ENCODE measurements around the gene DNAJC18.
"Not testable (repeated sequence)": the region's sequence is repeated elsewhere in the genome, so short reads cannot be mapped to it uniquely, and the experiment has no call there.

DNAJC18 gene

GRCh38 chr5:139426203-139426885 lies 13.0 kb downstream of the DNAJC18 start:
- no peak for DNase-seq (ENCODE audit: low read depth in 2 of 2)

GRCh38 chr5:139425497-139425896 lies 13.8 kb downstream of the DNAJC18 start:
- DNase-seq (ENCODE audit: low read depth in 2 of 2) = no peak

- DNase-seq (ENCODE audit: low read depth in 2 of 2) = no peak
These were observed 16.9 kb downstream of the DNAJC18 start for GRCh38 chr5:139422307-139422893.

GRCh38 chr5:139419226-139420192 lies 19.8 kb downstream of the DNAJC18 start:
- no peak for DNase-seq (ENCODE audit: low read depth in 2 of 2)

GRCh38 chr5:139418793-139419192 lies 20.5 kb downstream of the DNAJC18 start:
- DNase-seq (ENCODE audit: low read depth in 2 of 2) = no peak

DNA sequence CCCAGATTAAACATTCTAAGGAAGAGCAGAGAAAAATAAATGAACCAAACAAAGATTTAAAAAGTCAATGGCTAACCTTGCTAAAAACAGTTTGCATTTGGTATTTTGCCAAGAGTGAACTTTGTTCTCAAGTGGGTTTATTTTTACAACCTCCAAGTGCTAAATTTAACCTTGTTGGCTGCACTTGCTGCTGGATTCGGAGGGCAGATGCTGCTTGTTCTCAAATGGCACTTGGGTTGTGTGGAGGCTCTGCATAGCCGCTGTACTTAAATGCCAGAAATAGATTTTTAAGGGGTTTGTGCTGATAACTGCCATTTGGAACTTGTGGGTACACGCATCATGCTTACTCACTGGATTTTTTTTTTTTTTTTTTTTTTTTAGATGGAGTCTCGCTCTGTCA lies 22.1 kb downstream of the DNAJC18 start:
- no peak for DNase-seq (ENCODE audit: low read depth in 2 of 2)

- DNase-seq (ENCODE audit: low read depth in 2 of 2) = no peak
These were observed 22.7 kb downstream of the DNAJC18 start for GRCh38 chr5:139416651-139417050.

DNA sequence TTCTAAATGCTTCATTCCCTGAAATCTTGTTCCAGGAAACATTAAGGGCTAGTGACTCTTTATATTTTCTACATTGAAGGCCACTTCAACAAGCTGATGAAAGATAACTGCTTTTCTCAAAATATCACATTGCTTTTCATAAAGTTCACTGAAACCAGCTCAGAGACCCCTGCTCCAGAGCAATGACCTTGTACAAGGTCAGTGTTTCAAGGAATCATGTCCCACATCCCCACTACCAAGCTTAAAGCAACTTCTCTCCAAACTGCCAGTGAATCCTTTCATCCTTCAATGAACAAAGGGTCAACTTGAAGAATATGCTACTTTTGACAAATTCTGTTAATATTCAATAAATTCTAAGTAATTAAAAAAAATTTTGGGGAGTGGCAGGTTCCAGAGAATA lies 23.5 kb downstream of the DNAJC18 start:
- DNase-seq (ENCODE audit: low read depth in 2 of 2) = no peak

DNA sequence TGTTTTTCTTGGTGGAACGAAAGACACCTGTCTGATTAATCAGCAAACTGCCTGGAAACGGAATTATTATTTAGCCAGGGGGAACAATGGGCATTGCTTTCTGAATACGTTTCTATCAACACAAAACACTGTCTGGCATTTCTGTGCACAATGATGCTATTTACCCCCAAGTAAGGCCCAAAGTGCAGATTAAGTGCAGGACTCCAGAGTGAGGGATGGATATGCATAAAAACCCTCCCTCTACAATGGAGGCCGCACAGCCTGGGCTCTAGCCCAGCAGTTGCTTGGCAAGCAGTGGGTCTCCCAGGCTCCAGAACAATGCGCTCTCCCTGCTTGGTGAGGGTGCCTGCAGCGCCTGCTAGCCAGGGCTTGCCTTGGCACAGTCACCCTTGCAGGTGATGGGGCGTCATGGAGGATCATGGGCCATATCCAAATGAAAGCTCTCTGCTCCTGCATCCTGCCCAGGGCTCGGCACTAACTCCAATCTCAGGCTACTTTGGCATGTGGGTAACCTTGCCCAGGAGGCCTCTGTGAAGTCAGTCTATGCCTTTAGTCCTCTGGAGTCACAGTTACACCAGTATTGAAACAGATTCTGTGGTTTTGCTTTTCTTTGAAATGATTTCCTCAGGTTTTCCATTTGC lies 24.0 kb downstream of the DNAJC18 start:
- no peak for DNase-seq (ENCODE audit: low read depth in 2 of 2)

GRCh38 chr5:139414581-139415130 lies 24.7 kb downstream of the DNAJC18 start:
- DNase-seq (ENCODE audit: low read depth in 2 of 2) = no peak

DNA sequence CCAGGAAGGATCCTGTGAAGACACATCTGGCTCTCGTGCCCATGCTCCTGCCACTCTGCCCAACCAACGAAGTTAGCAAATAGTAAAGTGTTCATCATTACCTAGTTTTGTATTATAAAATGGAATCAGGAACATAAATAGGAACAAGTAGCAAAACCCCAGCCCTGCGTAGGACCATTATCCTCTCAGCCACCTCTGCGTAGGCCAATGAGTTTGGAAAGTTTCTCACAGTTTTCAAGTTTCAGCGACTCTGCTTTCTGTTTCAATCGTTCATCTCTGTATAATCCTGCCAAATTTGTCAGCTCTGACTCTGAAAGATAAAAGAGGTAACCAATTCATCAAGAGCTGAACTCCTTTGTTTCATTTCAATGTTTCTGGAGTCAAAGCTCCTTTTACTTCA lies 25.4 kb downstream of the DNAJC18 start:
- DNase-seq (ENCODE audit: low read depth in 2 of 2) = no peak

- DNase-seq (ENCODE audit: low read depth in 2 of 2) = no peak
These were observed 26.2 kb downstream of the DNAJC18 start for GRCh38 chr5:139413153-139413552.

- DNase-seq (ENCODE audit: low read depth in 2 of 2) = no peak
These were observed 28.1 kb downstream of the DNAJC18 start for GRCh38 chr5:139410993-139411828.

DNA sequence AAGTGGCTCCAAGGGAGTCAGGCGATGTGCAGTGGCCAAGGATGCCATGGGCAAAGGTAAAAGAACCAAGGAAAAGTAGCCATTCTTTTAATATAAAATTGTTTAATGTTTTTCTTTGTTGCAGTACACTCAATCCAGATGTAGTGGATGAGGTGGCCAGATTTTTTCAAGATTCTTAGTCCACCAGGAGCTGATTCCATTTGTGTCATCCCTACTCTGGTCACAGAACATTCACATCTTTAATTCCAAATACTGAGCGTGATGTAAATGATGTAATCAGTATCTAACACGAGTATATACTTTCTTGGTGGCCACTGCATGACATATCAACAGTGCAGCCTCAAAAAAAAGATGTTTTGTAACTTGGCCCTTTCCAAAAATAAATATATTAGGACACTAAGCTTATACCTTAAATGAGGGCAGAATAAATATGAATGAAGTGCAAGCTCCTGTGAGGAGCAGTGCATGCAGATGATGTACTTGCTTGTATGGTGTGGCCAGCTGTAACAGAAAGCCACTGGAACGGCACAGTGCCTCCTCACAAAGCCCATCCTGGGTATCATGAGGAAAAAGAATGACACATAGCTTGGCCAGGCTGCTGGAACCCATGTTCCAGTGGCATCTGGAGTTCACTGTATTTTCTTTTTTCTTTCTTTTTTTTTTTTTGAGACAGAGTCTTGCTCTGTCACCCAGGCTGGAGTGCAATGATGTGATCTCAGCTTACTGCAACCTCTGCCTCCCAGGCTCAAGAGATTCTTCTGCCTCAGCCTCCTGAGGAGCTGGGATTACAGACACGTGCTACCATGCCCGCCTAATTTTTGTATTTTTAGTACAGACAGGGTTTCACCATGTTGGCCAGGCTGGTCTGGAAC lies 29.0 kb downstream of the DNAJC18 start:
- no peak for DNase-seq (ENCODE audit: low read depth in 2 of 2)

DNA sequence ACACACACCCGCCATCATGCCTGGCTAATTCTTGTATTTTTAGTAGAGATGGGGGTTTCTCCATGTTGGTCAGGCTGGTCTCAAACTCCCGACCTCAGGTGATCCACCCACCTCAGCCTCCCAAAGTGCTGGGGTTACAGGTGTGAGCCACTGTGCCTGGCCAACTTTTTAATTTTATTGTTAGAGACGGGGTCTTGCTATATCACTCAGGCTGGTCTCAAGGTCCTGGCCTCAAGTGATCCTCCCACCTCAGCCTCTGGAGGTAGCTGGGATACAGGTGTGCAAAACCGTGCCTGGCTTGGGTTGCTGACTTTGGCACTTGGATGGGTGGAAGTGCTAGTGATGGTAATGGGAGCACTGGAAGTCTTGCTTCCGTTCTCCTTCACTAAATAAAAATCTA lies 30.2 kb downstream of the DNAJC18 start:
- DNase-seq (ENCODE audit: low read depth in 2 of 2) = not testable (repeated sequence)

DNA sequence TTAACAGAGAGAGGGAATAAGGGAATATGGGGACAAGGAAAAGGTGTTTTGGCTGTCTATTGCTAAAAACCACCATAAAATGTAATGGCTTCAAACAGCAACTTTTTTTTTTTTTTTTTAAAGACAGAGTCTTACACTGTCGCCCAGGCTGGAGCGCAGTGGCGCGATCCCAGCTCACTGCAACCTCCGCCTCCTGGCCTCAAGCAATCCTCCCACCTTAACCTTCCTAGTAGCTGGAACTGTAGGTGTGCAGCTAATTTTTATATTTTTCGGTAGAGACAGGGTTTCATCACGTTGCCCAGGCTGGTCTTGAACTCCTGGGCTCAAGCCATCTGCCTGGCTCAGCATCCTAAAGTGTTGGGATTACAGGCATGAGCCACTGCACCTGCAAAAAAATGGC lies 31.1 kb downstream of the DNAJC18 start:
- DNase-seq (ENCODE audit: low read depth in 2 of 2) = no peak

GRCh38 chr5:139407517-139407916 lies 31.8 kb downstream of the DNAJC18 start:
- no peak for DNase-seq (ENCODE audit: low read depth in 2 of 2)

DNA sequence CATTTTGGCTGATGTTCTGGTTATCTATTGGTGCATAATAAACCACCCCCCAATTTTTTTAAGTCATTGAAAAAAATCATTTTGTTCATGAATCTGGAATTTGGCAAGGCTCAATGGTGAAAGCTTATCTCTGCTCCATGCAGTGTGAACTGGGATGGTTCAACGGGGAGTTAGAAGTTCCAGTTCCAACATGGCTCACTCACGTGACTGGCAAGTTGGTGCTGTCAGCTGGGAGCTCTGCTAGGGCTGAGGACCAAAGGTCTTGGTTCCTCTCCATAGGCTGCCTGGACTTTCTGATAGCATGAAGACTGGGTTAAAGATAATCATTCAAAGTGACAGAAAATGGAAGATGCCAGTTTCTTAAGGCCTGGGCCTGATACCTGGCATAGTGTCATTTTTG lies 32.4 kb downstream of the DNAJC18 start:
- DNase-seq (ENCODE audit: low read depth in 2 of 2) = no peak

DNA sequence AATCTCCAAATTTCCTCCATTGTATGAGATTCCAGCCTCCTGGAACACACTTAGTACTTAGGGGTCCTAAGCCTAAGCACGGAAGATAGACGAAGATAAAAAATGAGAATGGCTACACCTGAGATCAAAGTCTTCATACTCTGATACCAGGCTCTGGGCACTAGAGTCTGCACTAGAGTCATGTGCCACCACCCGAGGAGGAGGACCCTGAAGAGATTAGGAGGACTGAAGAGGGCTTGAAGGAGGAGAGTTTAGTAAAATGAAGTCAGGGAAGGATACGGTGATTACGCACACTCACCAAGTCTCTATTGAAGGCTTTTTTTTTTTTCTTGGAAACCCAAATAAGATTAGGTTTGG lies 34.9 kb downstream of the DNAJC18 start:
- DNase-seq (ENCODE audit: low read depth in 2 of 2) = no peak
